ENCODE results near the gene CDT1.

GRCh38 chr16:88830783-88831182 lies 27.2 kb downstream of the CDT1 start:
- TF ChIP-seq CTCF (IDR thresholded peaks at IDR 0.05) = no peak
- no peak for TF ChIP-seq POLR2A (IDR thresholded peaks at IDR 0.05)

All from tibial nerve (tissue), 3 donors.